Neuronal stem cell (in vitro differentiated cells): ENCODE results near the gene ABHD17C.

Experiments used
- DNase-seq: peaks from one replicate; pipeline ENCODE4 v3.0.0-alpha.2; 2013; ENCODE audit warnings: low spot score
- H2AFZ ChIP-seq: one replicate; pipeline ENCODE4 v1.6.1; 2013; ENCODE audit warnings: mild to moderate bottlenecking, low read length, inconsistent platforms
- H2AK5ac ChIP-seq: 2 replicates; pipeline ENCODE4 v1.6.1; 2013; ENCODE audit warnings: low read depth, mild to moderate bottlenecking, inconsistent platforms, low read length, moderate library complexity, mixed read lengths
- H2BK120ac ChIP-seq: 2 replicates; pipeline ENCODE4 v1.6.1; 2013; ENCODE audit warnings: low read depth, mild to moderate bottlenecking, inconsistent platforms, low read length, moderate library complexity, mixed read lengths
- H2BK12ac ChIP-seq: one replicate; pipeline ENCODE4 v1.6.1; 2013; ENCODE audit warnings: low read length, inconsistent platforms
- H2BK15ac ChIP-seq: 2 replicates; pipeline ENCODE4 v1.6.1; 2013; ENCODE audit warnings: mild to moderate bottlenecking, low read length, inconsistent platforms, mixed read lengths
- H2BK5ac ChIP-seq: one replicate; pipeline ENCODE4 v1.6.1; 2013; ENCODE audit warnings: inconsistent platforms, mild to moderate bottlenecking, low read length, moderate library complexity
- H3K14ac ChIP-seq: one replicate; pipeline ENCODE4 v1.6.1; 2013; ENCODE audit warnings: low read length, inconsistent platforms
- H3K18ac ChIP-seq: 2 replicates; pipeline ENCODE4 v1.6.1; 2013; ENCODE audit warnings: low read length, inconsistent platforms
- H3K23ac ChIP-seq: 2 replicates; pipeline ENCODE4 v1.6.1; 2013; ENCODE audit warnings: low read depth, mild to moderate bottlenecking, mixed read lengths, low read length, inconsistent platforms; ENCODE audit not compliant: poor library complexity
- H3K27ac ChIP-seq: replicated peaks from 3 replicates; pipeline ENCODE4 v1.5.1; 2013; ENCODE audit warnings: low read length, inconsistent platforms
- H3K27me3 ChIP-seq, 3 experiments: 2 replicates each; pipeline ENCODE4 v1.6.1; 2013; ENCODE audit warnings: low read length in 3 of 3, mild to moderate bottlenecking in 2 of 3, inconsistent platforms in 1 of 3, low read depth in 1 of 3, mixed read lengths in 1 of 3, moderate library complexity in 1 of 3; ENCODE audit not compliant: control insufficient read depth in 3 of 3, insufficient read depth in 3 of 3
- H3K36me3 ChIP-seq, 2 donors: replicated peaks in 1 of 2; 2 replicates each; pipeline ENCODE4 v1.6.1; 2013; ENCODE audit warnings: low read length in 2 of 2; ENCODE audit not compliant: control insufficient read depth in 2 of 2, insufficient read depth in 2 of 2
- H3K4ac ChIP-seq: 2 replicates; pipeline ENCODE4 v1.6.1; 2013; ENCODE audit warnings: inconsistent platforms, mild to moderate bottlenecking, low read length, moderate library complexity
- H3K4me1 ChIP-seq, 2 donors: 1 replicate in 1 of 2; 2 replicates in 1 of 2; pipeline ENCODE4 v1.6.1; 2013; ENCODE audit warnings: low read length in 2 of 2, low read depth in 1 of 2; ENCODE audit not compliant: control insufficient read depth in 2 of 2, insufficient read depth in 1 of 2
- H3K4me2 ChIP-seq: one replicate; pipeline ENCODE4 v1.6.1; 2013; ENCODE audit warnings: mild to moderate bottlenecking, low read length, inconsistent platforms; ENCODE audit not compliant: insufficient read depth, poor library complexity, severe bottlenecking
- H3K4me3 ChIP-seq, 2 donors: 2 replicates each; pipeline ENCODE4 v1.5.1; 2013; ENCODE audit warnings: low read length in 2 of 2, mild to moderate bottlenecking in 2 of 2, inconsistent platforms in 1 of 2, moderate library complexity in 1 of 2
- H3K79me1 ChIP-seq: one replicate; pipeline ENCODE4 v1.6.1; 2013; ENCODE audit warnings: low read depth, mild to moderate bottlenecking, inconsistent platforms, low read length, moderate library complexity
- H3K9ac ChIP-seq: one replicate; pipeline ENCODE4 v1.6.1; 2013; ENCODE audit warnings: mild to moderate bottlenecking, low read depth, low read length, inconsistent platforms; ENCODE audit not compliant: poor library complexity
- H3K9me3 ChIP-seq, 2 donors: replicated peaks in 1 of 2; 2 replicates each; pipeline versions ENCODE3 to v1.6.1; 2013; ENCODE audit warnings: low read length in 2 of 2, mild to moderate bottlenecking in 2 of 2, inconsistent platforms in 1 of 2, low read depth in 1 of 2, mixed read lengths in 1 of 2, moderate library complexity in 1 of 2; ENCODE audit not compliant: control insufficient read depth in 2 of 2, insufficient read depth in 1 of 2
- H4K8ac ChIP-seq: one replicate; pipeline ENCODE4 v1.6.1; 2013; ENCODE audit warnings: low read depth, mild to moderate bottlenecking, inconsistent platforms, low read length, moderate library complexity
- H4K91ac ChIP-seq: one replicate; pipeline ENCODE4 v1.6.1; 2013; ENCODE audit warnings: low read length, low read depth, mild to moderate bottlenecking, inconsistent platforms; ENCODE audit not compliant: poor library complexity
- WGBS, 2 donors: extraction: QIAGEN DNeasy Blood & Tissue Kit; methylation state at CpG; one replicate each; pipeline ENCODE4 v1.1.7; 2013; ENCODE audit warnings: missing lambda C conversion rate in 2 of 2, mixed read lengths in 1 of 2; ENCODE audit not compliant: insufficient read length in 2 of 2, insufficient replicate concordance in 1 of 2; ENCODE audit errors: extremely low coverage in 2 of 2; 5-methylcytosine and 5-hydroxymethylcytosine counted together

ABHD17C gene

DNA sequence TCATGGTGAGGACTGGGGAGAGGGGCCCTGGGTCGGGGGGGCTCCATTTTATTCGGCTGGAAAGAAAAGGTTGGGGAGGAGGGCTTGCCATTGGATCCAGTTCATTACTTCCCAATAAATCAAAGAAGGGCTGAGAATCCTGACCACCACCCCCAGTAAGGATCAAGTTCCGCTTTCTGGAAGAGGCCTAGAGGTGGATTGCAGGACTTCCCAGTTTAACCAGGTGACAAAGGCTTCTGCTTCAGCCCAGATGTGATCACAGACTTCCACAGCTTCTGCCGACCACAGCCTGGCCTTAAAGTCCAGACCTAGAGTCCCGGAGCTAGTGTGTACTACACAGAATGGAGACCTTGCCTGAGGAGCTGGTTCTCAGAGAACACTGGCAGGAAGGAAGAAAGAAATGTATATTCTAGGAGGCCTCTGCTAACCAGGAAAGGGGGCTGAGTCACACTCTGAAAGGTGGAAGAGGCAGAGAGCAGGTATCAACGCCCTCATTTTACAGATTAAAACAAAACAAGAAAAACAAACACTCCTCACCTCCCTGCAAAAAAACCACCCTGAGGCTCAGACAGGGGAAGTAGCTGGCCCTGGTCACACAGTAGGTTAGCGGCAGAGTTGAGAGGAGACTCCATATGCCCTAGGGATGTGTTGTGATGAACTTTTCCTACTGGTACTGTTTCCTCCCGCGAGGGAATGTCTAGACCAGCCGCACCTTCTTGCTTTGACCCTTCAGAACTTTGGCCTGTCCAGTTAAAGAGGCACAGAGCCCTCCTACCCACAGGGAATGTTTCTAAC is 82.9 kb downstream of the ABHD17C start:
- H2BK15ac ChIP-seq, result no peak overlapping the region
- H3K4ac ChIP-seq, result no peak overlapping the region
- peaks cover 9 to 52% (median 27%) of the 10 kb centered on the region in 3 experiments for H3K27me3 ChIP-seq
- no peak overlapping the region for H2AFZ ChIP-seq
- no peak overlapping the region for H3K14ac ChIP-seq
- no peak overlapping the region for H3K27ac ChIP-seq
- H3K23ac ChIP-seq, result no peak overlapping the region
- H3K9me3 ChIP-seq, result no peaks in the 10 kb centered on the region
- no peaks in the 10 kb centered on the region for H3K36me3 ChIP-seq
- H4K8ac ChIP-seq, result no peak overlapping the region
- DNase-seq, result no peak
- no peak overlapping the region for H3K4me3 ChIP-seq
- peaks cover 2% of the 10 kb centered on the region for H3K79me1 ChIP-seq
- H3K4me1 ChIP-seq, result peaks cover 9 to 15% of the 10 kb centered on the region in 2 donors
- no peak overlapping the region for H3K9ac ChIP-seq
- H4K91ac ChIP-seq, result no peak overlapping the region
- H2BK120ac ChIP-seq, result no peak overlapping the region
- no peak overlapping the region for H2BK5ac ChIP-seq
- H3K4me2 ChIP-seq, result no peak overlapping the region
- no CpG with 5 or more reads among the region's 10 CpGs for WGBS, 2 donors
- no peak overlapping the region for H2BK12ac ChIP-seq
- no peak overlapping the region for H3K18ac ChIP-seq
- no peak overlapping the region for H2AK5ac ChIP-seq

DNA sequence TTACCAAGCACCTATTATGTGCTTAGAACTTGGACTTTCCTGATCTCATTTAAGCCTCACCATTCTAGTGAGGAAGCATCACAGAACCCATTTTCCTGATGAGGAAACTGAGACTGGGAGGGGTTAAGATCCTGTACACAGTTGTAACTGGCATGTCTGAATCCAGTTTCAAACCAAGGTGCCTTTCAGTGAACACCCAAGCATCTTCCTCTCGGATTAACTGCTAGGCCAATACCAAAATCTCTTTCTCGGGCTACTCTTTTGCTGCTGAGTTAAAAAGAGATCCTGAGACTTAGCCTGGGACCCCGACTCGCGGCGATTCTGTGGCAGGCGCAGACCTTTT is 83.5 kb downstream of the ABHD17C start:
- no peak overlapping the region for H3K27ac ChIP-seq
- no peak overlapping the region for H2AK5ac ChIP-seq
- H3K18ac ChIP-seq, result no peak overlapping the region
- H3K9me3 ChIP-seq, result no peaks in the 10 kb centered on the region
- WGBS, 2 donors, result no CpG with 5 or more reads among the region's 7 CpGs
- H3K79me1 ChIP-seq, result peaks cover 2% of the 10 kb centered on the region
- no peaks in the 10 kb centered on the region for H3K36me3 ChIP-seq
- peak overlapping the region; percentile 91 for H2AFZ ChIP-seq
- peaks cover 9 to 15% of the 10 kb centered on the region in 2 donors for H3K4me1 ChIP-seq
- H2BK120ac ChIP-seq, result no peak overlapping the region
- no peak overlapping the region for H3K4me3 ChIP-seq
- peaks cover 9 to 58% (median 27%) of the 10 kb centered on the region in 3 experiments for H3K27me3 ChIP-seq
- no peak overlapping the region for H3K14ac ChIP-seq
- DNase-seq, result no peak
- no peak overlapping the region for H3K4ac ChIP-seq
- no peak overlapping the region for H3K23ac ChIP-seq
- H2BK15ac ChIP-seq, result no peak overlapping the region
- no peak overlapping the region for H2BK5ac ChIP-seq
- no peak overlapping the region for H4K91ac ChIP-seq
- no peak overlapping the region for H4K8ac ChIP-seq
- H2BK12ac ChIP-seq, result no peak overlapping the region
- H3K4me2 ChIP-seq, result peak overlapping the region; percentile 71
- H3K9ac ChIP-seq, result no peak overlapping the region

DNA sequence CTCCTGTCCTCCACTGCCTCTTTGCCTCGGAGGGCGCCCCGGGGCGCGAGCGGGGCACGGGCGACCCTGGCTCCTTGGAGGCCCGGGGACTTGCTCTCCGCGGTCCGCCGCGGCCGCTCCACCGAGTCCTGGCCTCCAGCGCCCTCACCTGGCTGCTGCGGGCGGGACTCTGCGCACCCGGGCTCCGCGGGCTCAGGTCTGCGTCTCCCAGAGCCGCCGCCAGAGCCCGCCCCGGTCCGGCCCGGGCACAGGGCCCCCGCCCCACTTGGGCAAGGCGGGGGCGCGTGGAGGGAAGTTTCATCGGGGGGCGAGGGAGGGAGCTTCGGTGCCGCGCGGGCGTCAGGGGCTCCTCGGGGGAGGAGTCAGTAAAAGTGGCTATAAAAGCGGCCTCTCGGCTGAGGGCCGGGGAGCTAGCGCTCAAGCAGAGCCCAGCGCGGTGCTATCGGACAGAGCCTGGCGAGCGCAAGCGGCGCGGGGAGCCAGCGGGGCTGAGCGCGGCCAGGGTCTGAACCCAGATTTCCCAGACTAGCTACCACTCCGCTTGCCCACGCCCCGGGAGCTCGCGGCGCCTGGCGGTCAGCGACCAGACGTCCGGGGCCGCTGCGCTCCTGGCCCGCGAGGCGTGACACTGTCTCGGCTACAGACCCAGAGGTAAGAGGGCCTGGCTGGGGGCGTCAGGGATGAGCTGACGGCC is 84.0 kb downstream of the ABHD17C start, which contains the start of gene CEMIP:
TSS of gene CEMIP (plus strand) at position 407 of the 694 bp plus-strand sequence. CDS start 94,510 bp downstream, outside the sequence.
- H3K23ac ChIP-seq, result peak within 1 kb of the TSS; percentile 39
- H3K4me1 ChIP-seq, result peaks cover 9 to 15% of the 10 kb centered on the region in 2 donors
- H3K27me3 ChIP-seq, result peaks cover 9 to 63% (median 27%) of the 10 kb centered on the region in 3 experiments
- H2AFZ ChIP-seq, result peak within 1 kb of the TSS; percentile 91
- H3K18ac ChIP-seq, result no peak within 1 kb of the TSS
- no peak within 1 kb of the TSS for H2BK5ac ChIP-seq
- H2BK12ac ChIP-seq, result no peak within 1 kb of the TSS
- H3K4me2 ChIP-seq, result peak within 1 kb of the TSS; percentile 71
- no peak within 1 kb of the TSS for H2BK15ac ChIP-seq
- peak within 1 kb of the TSS; percentile 38 for H3K9ac ChIP-seq
- H4K91ac ChIP-seq, result no peak within 1 kb of the TSS
- H2BK120ac ChIP-seq, result no peak within 1 kb of the TSS
- H4K8ac ChIP-seq, result no peak within 1 kb of the TSS
- peaks cover 2% of the 10 kb centered on the region for H3K79me1 ChIP-seq
- H3K4me3 ChIP-seq, result peak within 1 kb of the TSS; percentile 36 to 72
- H3K4ac ChIP-seq, result no peak within 1 kb of the TSS
- H3K36me3 ChIP-seq, result no peaks in the 10 kb centered on the region
- DNase-seq, result peak; percentile 80
- no peak within 1 kb of the TSS for H2AK5ac ChIP-seq
- H3K14ac ChIP-seq, result no peak within 1 kb of the TSS
- no peaks in the 10 kb centered on the region for H3K9me3 ChIP-seq
- WGBS, 2 donors, result no CpG with 5 or more reads among the region's 75 CpGs
- no peak within 1 kb of the TSS for H3K27ac ChIP-seq
